ENCODE measurements around the gene TPI1. TPM values are rescaled to one million over a fixed set of nuclear protein-coding genes. Genes with fewer than 3 reads are reported as not detected.
A peak's percentile ranks its signal among the peaks of the same experiment; 100 is the strongest.

The TPI1 gene
- total RNA-seq, 1 experiment from 2014 or later = 1,141 TPM

GRCh38 chr12:6824901-6825381 is 42.4 kb upstream of the TPI1 start:
- peak in 1 of 2 experiments; percentile 40 for DNase-seq
- H3K9me3 ChIP-seq = no peaks in the 10 kb centered on the region
- H3K9me3 Mint-ChIP-seq (ENCODE audit: unreplicated experiment) = no peaks in the 10 kb centered on the region
- no peak overlapping the region for H3K4me3 Mint-ChIP-seq (ENCODE audit: unreplicated experiment)
- H3K27ac Mint-ChIP-seq (ENCODE audit: unreplicated experiment) = no peak overlapping the region
- peaks cover 14% of the 10 kb centered on the region for H3K4me1 Mint-ChIP-seq (ENCODE audit: low read depth, unreplicated experiment)
- H3K27me3 Mint-ChIP-seq (ENCODE audit: insufficient read depth, unreplicated experiment) = peaks cover 26% of the 10 kb centered on the region
- CTCF ChIA-PET = interaction anchor here (0.5 to 2.2 kb wide), 4 partner anchors 23 to 72 kb away, joined by 3 to 16 read pairs (median 6); partner anchors contain the start of gene MLF2
- peaks cover 7% of the 10 kb centered on the region for H3K36me3 Mint-ChIP-seq (ENCODE audit: insufficient read depth, unreplicated experiment)
- H3K27me3 ChIP-seq (replicated peaks; ENCODE audit: control insufficient read depth, insufficient read depth, low read length) = no peaks in the 10 kb centered on the region; the same call in 1 of the 2 replicates
- no peaks in the 10 kb centered on the region for H3K36me3 ChIP-seq (ENCODE audit: control insufficient read depth, insufficient read depth, low read length)
- TF ChIP-seq CTCF (IDR thresholded peaks at IDR 0.05; ENCODE audit: insufficient read depth in 1 of 2, low read depth in 1 of 2, low read length in 1 of 2, severe bottlenecking in 1 of 2, unreplicated experiment in 1 of 2) = no peak
- no peak overlapping the region for H3K4me3 ChIP-seq (ENCODE audit: low read depth, low read length)
- peaks cover 22% of the 10 kb centered on the region for H3K4me1 ChIP-seq
- no TSS peak for BruUV-seq (replicated peaks)
- POLR2A ChIA-PET = interaction anchor here (0.6 to 1.4 kb wide), 2 partner anchors 72 to 92 kb away, joined by 3 to 5 read pairs; partner anchors contain the start of gene MLF2
- intact Hi-C loops (cut with micrococcal nuclease; ENCODE audit: unreplicated experiment) = loop anchor here (1.0 to 5.0 kb wide), 5 partner anchors 46 to 253 kb away; partner anchors contain the start of gene MLF2

GRCh38 chr12:6825398-6826124 is 41.8 kb upstream of the TPI1 start:
- H3K27ac Mint-ChIP-seq (ENCODE audit: unreplicated experiment) = no peak overlapping the region
- TF ChIP-seq CTCF (IDR thresholded peaks at IDR 0.05; ENCODE audit: insufficient read depth in 1 of 2, low read depth in 1 of 2, low read length in 1 of 2, severe bottlenecking in 1 of 2, unreplicated experiment in 1 of 2) = peak; percentile 97 to 98
- peaks cover 8% of the 10 kb centered on the region for H3K36me3 Mint-ChIP-seq (ENCODE audit: insufficient read depth, unreplicated experiment)
- BruUV-seq (replicated peaks) = no TSS peak
- H3K4me1 Mint-ChIP-seq (ENCODE audit: low read depth, unreplicated experiment) = peaks cover 14% of the 10 kb centered on the region
- CTCF ChIA-PET = interaction anchor here (0.5 to 2.2 kb wide), 4 partner anchors 23 to 72 kb away, joined by 3 to 16 read pairs (median 6); partner anchors contain the start of gene MLF2
- Histone ChIP-seq H3K36me3 (ENCODE audit: control insufficient read depth, insufficient read depth, low read length) (no peaks in the 10 kb centered on the region), H3K4me3 (ENCODE audit: low read depth, low read length) (no peak overlapping the region), H3K9me3 (no peaks in the 10 kb centered on the region), H3K27me3 (replicated peaks; ENCODE audit: control insufficient read depth, insufficient read depth, low read length) (no peaks in the 10 kb centered on the region; the same call in 1 of the 2 replicates), H3K4me1 (peaks cover 23% of the 10 kb centered on the region)
- intact Hi-C loops (cut with micrococcal nuclease; ENCODE audit: unreplicated experiment) = loop anchor here (1.0 to 5.0 kb wide), 5 partner anchors 46 to 253 kb away; partner anchors contain the start of gene MLF2
- H3K27me3 Mint-ChIP-seq (ENCODE audit: insufficient read depth, unreplicated experiment) = peaks cover 26% of the 10 kb centered on the region
- DNase-seq = peak; percentile 87 to 93
- no peaks in the 10 kb centered on the region for H3K9me3 Mint-ChIP-seq (ENCODE audit: unreplicated experiment)
- no peak overlapping the region for H3K4me3 Mint-ChIP-seq (ENCODE audit: unreplicated experiment)
- POLR2A ChIA-PET = interaction anchor here (1.4 kb wide), 1 partner anchor 73 kb away, joined by 5 read pairs; the partner anchor contains the start of gene MLF2

- H3K27ac Mint-ChIP-seq (ENCODE audit: unreplicated experiment) = no peak overlapping the region
- H3K4me3 ChIP-seq (ENCODE audit: low read depth, low read length) = no peak overlapping the region
- CTCF ChIA-PET = interaction anchor here (1.2 to 2.2 kb wide), 3 partner anchors 9 to 59 kb away, joined by 3 to 7 read pairs (median 4); no protein-coding TSS in a partner anchor
- H3K4me1 Mint-ChIP-seq (ENCODE audit: low read depth, unreplicated experiment) = peaks cover 14% of the 10 kb centered on the region
- H3K4me1 ChIP-seq = peaks cover 23% of the 10 kb centered on the region
- intact Hi-C loops (cut with micrococcal nuclease; ENCODE audit: unreplicated experiment) = loop anchor here (5.0 kb wide), 2 partner anchors 209 to 254 kb away; no protein-coding TSS in a partner anchor
- H3K27me3 ChIP-seq (replicated peaks; ENCODE audit: control insufficient read depth, insufficient read depth, low read length) = no peaks in the 10 kb centered on the region; the same call in 1 of the 2 replicates
- peaks cover 26% of the 10 kb centered on the region for H3K27me3 Mint-ChIP-seq (ENCODE audit: insufficient read depth, unreplicated experiment)
- no peak overlapping the region for H3K4me3 Mint-ChIP-seq (ENCODE audit: unreplicated experiment)
- DNase-seq = no peak
- no peaks in the 10 kb centered on the region for H3K36me3 ChIP-seq (ENCODE audit: control insufficient read depth, insufficient read depth, low read length)
- TF ChIP-seq CTCF (IDR thresholded peaks at IDR 0.05; ENCODE audit: insufficient read depth in 1 of 2, low read depth in 1 of 2, low read length in 1 of 2, severe bottlenecking in 1 of 2, unreplicated experiment in 1 of 2) = no peak
- POLR2A ChIA-PET = no interaction called here
- H3K9me3 ChIP-seq = no peaks in the 10 kb centered on the region
- BruUV-seq (replicated peaks) = no TSS peak
- H3K36me3 Mint-ChIP-seq (ENCODE audit: insufficient read depth, unreplicated experiment) = peaks cover 11% of the 10 kb centered on the region
- H3K9me3 Mint-ChIP-seq (ENCODE audit: unreplicated experiment) = no peaks in the 10 kb centered on the region
These were observed 41.1 kb upstream of the TPI1 start for GRCh38 chr12:6826125-6826733.
